Measurements from ENCODE around the gene FBH1. TPM values are rescaled to one million over a fixed set of nuclear protein-coding genes. Genes with fewer than 3 reads are reported as not detected.
A peak's percentile ranks its signal among the peaks of the same experiment; 100 is the strongest.

Gene FBH1
- total and polyA plus RNA-seq, 2 experiments from 2014 or later, result 62.5 to 90.8 TPM

DNA sequence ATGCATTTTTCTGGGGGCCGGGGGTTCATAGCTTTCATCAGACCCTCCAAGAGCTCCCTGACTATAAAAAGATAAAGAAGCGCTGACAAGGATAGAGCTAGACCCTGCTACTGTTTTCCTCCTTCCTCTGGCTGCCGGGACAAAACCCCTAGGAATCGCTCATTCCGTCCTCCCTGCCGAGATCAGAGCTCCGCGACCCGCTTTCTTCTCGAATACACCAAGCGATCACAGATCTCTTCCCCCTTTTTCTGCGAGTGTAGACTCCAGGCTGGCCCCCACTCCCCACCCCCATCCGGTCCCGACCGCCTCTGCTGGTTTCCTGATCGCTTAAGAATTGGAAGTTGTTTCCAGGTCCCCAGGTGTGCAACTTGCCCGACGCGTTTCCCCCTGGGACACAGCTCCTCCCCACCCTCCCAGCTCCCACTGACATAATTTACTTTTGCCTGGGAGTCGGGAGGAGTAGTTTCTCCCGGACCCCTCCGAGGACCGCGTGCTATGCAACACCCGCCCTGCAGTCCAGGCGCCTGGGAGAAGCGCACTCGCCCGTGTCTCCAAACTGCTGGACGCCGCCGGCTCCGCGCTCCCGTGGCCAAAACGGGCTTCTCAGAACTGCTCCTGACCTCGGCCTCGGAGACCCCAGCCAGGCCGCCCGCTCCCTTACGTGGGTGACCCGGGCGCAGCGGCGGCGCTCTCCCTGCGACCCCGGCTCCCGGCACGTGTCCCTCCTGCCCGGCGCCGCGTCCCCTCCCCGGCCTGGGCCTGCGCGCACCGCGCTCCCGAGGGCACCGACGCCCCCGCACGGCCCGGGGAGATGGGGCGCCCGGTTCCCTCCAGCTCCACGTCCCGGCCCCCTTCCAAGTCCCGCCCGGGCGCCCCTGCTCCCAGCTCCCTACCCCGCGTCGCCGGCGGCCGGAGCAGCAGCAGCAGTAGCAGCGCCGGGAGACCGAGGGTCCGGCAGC, 86.7 kb downstream of the FBH1 start (continued):
- TF ChIP-seq, protein P1, sequence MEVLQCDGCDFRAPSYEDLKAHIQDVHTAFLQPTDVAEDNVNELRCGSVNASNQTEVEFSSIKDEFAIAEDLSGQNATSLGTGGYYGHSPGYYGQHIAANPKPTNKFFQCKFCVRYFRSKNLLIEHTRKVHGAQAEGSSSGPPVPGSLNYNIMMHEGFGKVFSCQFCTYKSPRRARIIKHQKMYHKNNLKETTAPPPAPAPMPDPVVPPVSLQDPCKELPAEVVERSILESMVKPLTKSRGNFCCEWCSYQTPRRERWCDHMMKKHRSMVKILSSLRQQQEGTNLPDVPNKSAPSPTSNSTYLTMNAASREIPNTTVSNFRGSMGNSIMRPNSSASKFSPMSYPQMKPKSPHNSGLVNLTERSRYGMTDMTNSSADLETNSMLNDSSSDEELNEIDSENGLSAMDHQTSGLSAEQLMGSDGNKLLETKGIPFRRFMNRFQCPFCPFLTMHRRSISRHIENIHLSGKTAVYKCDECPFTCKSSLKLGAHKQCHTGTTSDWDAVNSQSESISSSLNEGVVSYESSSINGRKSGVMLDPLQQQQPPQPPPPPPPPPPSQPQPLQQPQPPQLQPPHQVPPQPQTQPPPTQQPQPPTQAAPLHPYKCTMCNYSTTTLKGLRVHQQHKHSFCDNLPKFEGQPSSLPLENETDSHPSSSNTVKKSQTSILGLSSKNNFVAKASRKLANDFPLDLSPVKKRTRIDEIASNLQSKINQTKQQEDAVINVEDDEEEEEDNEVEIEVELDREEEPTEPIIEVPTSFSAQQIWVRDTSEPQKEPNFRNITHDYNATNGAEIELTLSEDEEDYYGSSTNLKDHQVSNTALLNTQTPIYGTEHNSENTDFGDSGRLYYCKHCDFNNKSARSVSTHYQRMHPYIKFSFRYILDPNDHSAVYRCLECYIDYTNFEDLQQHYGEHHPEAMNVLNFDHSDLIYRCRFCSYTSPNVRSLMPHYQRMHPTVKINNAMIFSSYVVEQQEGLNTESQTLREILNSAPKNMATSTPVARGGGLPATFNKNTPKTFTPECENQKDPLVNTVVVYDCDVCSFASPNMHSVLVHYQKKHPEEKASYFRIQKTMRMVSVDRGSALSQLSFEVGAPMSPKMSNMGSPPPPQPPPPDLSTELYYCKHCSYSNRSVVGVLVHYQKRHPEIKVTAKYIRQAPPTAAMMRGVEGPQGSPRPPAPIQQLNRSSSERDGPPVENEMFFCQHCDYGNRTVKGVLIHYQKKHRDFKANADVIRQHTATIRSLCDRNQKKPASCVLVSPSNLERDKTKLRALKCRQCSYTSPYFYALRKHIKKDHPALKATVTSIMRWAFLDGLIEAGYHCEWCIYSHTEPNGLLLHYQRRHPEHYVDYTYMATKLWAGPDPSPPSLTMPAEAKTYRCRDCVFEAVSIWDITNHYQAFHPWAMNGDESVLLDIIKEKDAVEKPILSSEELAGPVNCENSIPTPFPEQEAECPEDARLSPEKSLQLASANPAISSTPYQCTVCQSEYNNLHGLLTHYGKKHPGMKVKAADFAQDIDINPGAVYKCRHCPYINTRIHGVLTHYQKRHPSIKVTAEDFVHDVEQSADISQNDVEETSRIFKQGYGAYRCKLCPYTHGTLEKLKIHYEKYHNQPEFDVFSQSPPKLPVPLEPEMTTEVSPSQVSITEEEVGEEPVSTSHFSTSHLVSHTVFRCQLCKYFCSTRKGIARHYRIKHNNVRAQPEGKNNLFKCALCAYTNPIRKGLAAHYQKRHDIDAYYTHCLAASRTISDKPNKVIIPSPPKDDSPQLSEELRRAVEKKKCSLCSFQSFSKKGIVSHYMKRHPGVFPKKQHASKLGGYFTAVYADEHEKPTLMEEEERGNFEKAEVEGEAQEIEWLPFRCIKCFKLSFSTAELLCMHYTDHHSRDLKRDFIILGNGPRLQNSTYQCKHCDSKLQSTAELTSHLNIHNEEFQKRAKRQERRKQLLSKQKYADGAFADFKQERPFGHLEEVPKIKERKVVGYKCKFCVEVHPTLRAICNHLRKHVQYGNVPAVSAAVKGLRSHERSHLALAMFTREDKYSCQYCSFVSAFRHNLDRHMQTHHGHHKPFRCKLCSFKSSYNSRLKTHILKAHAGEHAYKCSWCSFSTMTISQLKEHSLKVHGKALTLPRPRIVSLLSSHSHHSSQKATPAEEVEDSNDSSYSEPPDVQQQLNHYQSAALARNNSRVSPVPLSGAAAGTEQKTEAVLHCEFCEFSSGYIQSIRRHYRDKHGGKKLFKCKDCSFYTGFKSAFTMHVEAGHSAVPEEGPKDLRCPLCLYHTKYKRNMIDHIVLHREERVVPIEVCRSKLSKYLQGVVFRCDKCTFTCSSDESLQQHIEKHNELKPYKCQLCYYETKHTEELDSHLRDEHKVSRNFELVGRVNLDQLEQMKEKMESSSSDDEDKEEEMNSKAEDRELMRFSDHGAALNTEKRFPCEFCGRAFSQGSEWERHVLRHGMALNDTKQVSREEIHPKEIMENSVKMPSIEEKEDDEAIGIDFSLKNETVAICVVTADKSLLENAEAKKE (CRISPR knock-in tag; IDR thresholded peaks at IDR 0.05), result no peak

DNA sequence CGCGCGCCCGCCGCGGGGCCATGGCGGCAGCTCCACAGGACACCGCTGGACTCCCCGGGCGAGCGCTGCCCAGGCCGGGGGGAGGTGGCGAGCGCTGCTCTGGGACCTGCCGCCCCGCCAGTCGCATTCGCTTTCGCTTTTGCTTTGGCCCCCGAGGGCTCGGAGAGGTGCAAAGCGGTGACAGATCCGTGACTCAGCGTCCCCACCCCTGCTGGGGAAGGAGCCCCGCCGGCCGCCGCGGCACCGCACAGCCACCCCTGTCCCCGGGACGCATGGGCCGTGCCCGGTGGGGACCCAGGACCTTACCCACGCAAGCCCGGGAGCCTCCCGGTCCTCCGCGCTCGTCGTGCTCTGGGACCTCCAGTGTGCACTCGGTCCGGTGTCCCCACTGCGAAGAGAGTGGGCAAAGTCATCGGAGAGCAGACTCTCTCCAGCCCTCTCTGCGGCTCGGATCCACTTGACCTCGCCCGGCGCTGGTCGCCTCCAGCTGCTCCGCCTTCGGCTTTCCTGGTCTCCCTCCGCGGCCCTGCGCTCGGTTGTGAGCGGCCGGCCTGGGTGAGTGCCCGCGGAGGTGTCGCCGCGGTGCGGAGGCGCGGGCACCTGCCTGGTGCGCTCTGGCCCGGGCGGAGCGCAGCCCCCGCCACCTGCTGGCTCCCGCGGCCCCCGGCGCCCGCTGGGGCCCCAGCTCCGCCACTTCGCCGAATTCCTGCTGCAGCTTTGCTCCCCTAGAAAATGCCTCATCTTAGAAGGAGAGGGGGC, 87.6 kb downstream of the FBH1 start, which contains the start of gene IL15RA:
IL15RA (minus strand) TSS at position 73 of the 759 bp plus-strand sequence; CDS start at position 22, 51 bp downstream.
- H3K27me3 ChIP-seq (ENCODE audit: insufficient read depth), result peaks cover 55% of the 10 kb centered on the region

More for the DNA sequence above, 87.6 kb downstream of the FBH1 start, which contains the start of gene IL15RA:
- Mint-ChIP-seq H3K4me3 (peak within 1 kb of the TSS; percentile 87), H3K4me1 (peaks cover 9% of the 10 kb centered on the region), H3K36me3 (ENCODE audit: low read depth) (peaks cover 2% of the 10 kb centered on the region; the same call in 1 of the 3 replicates), H3K27ac (no peak within 1 kb of the TSS), H3K9me3 (no peaks in the 10 kb centered on the region; the same call in 2 of the 3 replicates), H3K27me3 (ENCODE audit: insufficient read depth, low read depth, poor library complexity) (peaks cover 42% of the 10 kb centered on the region)
- H3K9me2 ChIP-seq (ENCODE audit: insufficient read depth), result no peaks in the 10 kb centered on the region
- DNase-seq (ENCODE audit: low spot score) (peak; percentile 78), ATAC-seq (peak; percentile 85)
- H3K27ac ChIP-seq (ENCODE audit: low read depth), result no peak within 1 kb of the TSS
- H2AFZ ChIP-seq, result peak within 1 kb of the TSS; percentile 98
- 0 out of 2 replicates have a peak, but pooled peaks cover 6% of the 10 kb centered on the region for H3F3A ChIP-seq (replicated peaks; ENCODE audit: low read depth)
- peak; percentile 37 for TF ChIP-seq EZH2 (IDR thresholded peaks at IDR 0.05; ENCODE audit: low read depth, unreplicated experiment)
- TF ChIP-seq, protein P1 (CRISPR knock-in tag; IDR thresholded peaks at IDR 0.05), result no peak
- peak within 1 kb of the TSS; percentile 91 for H3K4me2 ChIP-seq
- no peaks in the 10 kb centered on the region for H4K20me1 ChIP-seq (replicated peaks; ENCODE audit: insufficient read depth)
- H3K36me3 ChIP-seq (ENCODE audit: insufficient read depth), result no peaks in the 10 kb centered on the region
- H3K4me1 ChIP-seq (ENCODE audit: insufficient read depth), result peaks cover 15% of the 10 kb centered on the region
- no peaks in the 10 kb centered on the region for H3K79me2 ChIP-seq (replicated peaks; ENCODE audit: insufficient read depth)
- peak within 1 kb of the TSS; percentile 83 for H3K4me3 ChIP-seq
